Measurements from ENCODE around the gene SPINK4. TPM values are rescaled to one million over a fixed set of nuclear protein-coding genes. Genes with fewer than 3 reads are reported as not detected.
A peak's percentile ranks its signal among the peaks of the same experiment; 100 is the strongest.

The SPINK4 gene
- total RNA-seq, 1 donor = not detected

DNA sequence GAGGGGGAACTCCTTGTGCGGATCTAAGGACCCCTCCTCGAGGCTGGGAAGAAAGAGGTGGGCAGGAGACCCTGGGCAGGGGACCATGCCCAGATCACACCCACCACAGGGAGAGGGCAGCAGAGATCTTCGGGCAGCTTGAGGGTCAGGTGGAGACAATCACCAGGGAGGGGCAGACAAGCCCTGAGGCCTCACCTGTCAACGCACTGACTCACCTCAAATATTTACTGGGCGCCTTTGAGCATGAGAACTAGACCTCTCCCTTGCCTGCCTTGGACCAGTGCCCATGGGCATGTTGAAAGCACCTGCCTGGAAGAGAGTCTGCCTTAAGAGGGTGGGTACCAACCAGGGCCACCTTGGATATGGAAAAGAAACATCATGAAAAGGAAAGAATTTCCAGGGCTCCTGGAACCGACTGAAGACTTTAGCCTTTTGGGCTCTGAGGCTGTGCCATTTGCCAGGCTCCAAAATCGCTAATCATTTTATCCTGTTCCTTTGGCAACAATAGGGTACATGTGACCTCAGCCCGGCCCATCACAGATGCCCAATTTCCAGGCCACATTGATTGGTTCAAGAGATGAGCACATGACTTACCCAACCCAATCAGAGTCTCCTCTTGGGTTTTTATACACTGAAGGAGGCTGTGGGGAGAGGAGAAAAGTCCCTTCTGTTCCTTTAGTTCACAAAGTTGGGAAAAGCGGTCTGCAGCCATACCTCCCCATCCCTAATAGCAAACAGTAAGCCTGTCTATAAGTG lies 10.4 kb upstream of the SPINK4 start:
- peak; percentile 29 for TF ChIP-seq CTCF (IDR thresholded peaks at IDR 0.05; ENCODE audit: insufficient read depth, low read depth, low read length)
- H3K4me3 ChIP-seq (ENCODE audit: low read depth, low read length) = no peak overlapping the region
- no peak for DNase-seq (ENCODE audit: low read depth)

DNA sequence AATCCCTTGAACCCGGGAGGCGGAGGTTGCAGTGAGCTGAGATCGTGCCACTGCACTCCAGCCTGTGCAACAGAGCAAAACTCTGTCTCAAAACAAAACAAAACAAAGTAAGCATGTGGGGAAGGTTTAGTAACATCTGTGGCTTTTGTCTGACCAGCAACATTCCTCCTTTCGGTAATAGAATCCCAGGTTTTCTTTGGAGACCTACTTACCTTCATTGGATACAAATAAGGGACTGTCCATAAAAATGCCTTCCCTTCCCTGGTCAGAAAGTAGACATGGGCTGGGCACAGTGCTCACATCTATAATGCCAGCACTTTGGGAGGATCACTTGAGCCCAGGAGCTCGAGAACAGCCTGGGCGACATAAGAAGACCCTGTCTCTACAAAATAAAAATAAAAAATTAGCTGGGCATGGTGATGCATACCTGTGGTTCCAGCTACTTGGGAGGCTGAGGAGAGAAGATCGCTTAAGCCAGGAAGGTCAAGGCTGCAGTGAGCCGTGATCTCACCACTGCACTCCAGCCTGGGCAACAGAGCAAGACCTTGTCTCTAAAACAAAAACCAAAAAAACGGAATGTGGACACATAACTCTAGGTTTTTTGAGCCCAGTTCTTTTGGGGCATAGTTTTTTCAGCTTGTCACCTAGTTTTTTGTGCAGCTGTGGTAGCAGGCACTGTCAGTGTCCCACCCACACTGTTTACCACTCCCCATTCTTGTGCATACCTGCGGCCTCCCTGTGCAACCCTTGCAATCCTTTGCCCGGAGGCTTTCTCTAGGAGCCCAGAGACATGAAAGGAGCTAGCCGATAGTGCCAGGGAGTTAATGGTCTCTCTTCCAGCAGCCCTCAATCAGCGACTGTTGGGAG lies 9.0 kb upstream of the SPINK4 start:
- DNase-seq (ENCODE audit: low read depth) = no peak

DNA sequence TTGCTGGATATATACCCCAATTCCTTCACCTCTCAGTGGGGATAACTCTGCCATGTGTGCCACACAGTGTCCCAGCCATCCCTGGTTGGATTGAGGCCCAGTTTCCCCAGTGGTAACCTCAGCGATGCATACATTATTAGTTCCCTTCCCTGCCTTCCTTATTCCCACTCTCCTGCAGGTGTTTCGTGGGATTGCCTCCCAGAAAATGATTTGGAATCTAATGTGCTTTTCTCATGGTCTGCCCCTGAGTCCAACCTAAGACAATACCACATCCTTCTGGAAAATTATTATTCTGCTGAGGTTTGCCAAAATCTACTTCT lies 8.4 kb upstream of the SPINK4 start:
- DNase-seq (ENCODE audit: low read depth) = no peak
- no peak overlapping the region for H3K4me3 ChIP-seq (ENCODE audit: low read depth, low read length)
- no peak for TF ChIP-seq CTCF (IDR thresholded peaks at IDR 0.05; ENCODE audit: insufficient read depth, low read depth, low read length)

More for the DNA sequence above, 9.0 kb upstream of the SPINK4 start:
- TF ChIP-seq CTCF (IDR thresholded peaks at IDR 0.05; ENCODE audit: insufficient read depth, low read depth, low read length) = no peak
- no peak overlapping the region for H3K4me3 ChIP-seq (ENCODE audit: low read depth, low read length)

- no peak for TF ChIP-seq CTCF (IDR thresholded peaks at IDR 0.05; ENCODE audit: insufficient read depth, low read depth, low read length)
- DNase-seq (ENCODE audit: low read depth) = no peak
- H3K4me3 ChIP-seq (ENCODE audit: low read depth, low read length) = no peak overlapping the region
Observed at GRCh38 chr9:33232815-33233214, 7.2 kb upstream of the SPINK4 start.

DNA sequence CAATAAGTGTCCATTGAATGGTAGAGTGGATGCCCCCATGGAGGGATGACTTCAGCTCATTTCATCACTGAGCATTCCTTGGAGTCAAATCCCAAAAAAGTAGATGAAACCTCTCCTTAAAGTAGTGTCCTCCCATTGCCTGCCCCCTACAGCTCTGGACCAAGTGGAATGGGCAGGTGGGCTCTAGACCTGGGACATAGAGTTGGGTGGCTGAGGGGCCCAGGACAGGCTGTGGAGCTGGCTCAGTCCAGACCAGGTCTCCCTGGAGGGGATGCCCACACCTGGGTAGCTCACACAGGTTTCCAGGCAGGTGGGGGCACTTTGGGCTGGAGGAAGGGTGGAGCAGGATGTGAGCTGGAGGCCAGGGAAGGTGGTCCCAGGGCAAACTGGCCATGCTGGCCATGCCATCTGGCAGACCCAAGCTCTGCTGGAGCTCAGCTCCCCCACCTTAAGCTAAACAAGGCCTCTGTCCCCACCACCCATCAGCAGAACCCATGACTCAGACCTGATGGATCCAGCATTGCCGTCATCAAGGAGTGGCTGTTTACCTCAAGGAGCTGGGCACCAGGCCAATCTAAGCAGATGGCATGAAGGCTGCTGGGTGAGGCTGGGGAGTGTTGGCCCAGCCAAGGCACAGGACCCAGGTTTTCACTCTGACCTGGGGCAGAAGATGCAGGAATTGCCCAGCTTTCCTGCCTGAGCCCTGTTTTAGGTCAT lies 6.2 kb upstream of the SPINK4 start:
- no peak for TF ChIP-seq CTCF (IDR thresholded peaks at IDR 0.05; ENCODE audit: insufficient read depth, low read depth, low read length)
- no peak overlapping the region for H3K4me3 ChIP-seq (ENCODE audit: low read depth, low read length)
- peak; percentile 89 for DNase-seq (ENCODE audit: low read depth)

DNA sequence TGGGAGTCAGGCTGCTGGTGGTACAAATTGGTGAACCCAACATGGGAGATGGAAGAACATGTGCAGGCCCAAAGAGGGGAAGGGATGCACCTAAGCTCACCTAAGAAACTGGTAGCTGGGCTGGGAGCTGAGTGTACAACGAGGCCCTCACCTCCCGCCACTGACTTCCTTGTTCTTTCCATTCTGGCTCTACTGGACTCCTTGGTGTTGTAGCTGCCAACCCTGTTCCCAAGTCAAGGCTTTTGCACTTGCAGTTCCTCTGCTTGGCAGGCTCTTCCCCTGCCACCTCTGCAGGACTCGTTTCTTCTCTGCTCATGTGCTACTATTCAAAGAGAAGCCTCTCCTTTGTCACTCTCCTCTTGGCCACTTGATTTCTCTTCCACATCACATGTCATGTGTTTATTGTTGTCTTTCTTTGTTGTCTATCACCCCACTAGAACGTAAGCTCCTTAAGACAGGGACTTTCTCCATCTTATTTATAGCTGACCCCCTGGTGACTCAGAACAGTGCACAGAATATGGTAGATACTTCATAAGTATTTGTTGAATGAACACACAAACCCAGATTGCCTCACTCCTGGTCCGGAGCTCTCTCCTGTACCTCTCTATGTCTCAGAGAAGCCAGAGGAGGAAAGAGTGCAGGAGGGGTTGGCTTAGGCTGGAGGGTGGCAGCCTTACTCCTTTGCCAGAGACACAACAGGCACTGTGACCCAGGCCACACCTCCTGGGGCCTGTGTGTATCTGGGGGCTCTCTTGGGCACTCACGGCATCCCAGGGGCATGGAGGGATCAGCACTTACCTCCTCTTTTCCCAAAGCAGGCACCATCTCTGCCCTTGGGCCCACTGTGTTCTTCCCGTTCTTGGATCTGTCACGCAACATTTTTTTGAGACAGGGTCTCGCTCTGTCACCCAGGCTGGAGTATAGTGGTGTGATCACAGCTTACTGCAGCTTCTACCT lies 5.2 kb upstream of the SPINK4 start:
- TF ChIP-seq CTCF (IDR thresholded peaks at IDR 0.05; ENCODE audit: insufficient read depth, low read depth, low read length) = no peak
- DNase-seq (ENCODE audit: low read depth) = peak; percentile 48
- H3K4me3 ChIP-seq (ENCODE audit: low read depth, low read length) = no peak overlapping the region

All from fibroblast of villous mesenchyme (primary cell).